Right lobe of liver (tissue), 6 donors: ENCODE measurements around the gene BAIAP2. TPM values are rescaled to one million over a fixed set of nuclear protein-coding genes. Genes with fewer than 3 reads are reported as not detected.
A peak's percentile ranks its signal among the peaks of the same experiment; 100 is the strongest.

Source experiments
- ATAC-seq, 4 donors: fragments of 200-7000 bp; cut with Tn5 transposase; one replicate each; pipeline ENCODE4 v1.9.1; 2020; ENCODE audit warnings: mild to moderate bottlenecking in 4 of 4, moderate library complexity in 4 of 4
- DNase-seq, 3 donors: peaks; one replicate each; pipeline ENCODE4 v3.0.0-alpha.2; 2020
- H3K27ac ChIP-seq, 3 donors: fragments of 200-600 bp; one replicate each; pipeline ENCODE4 v1.8.0; 2022
- H3K27me3 ChIP-seq, 2 donors: fragments of 200-600 bp; one replicate each; pipeline ENCODE4 v1.8.0; 2022
- H3K36me3 ChIP-seq, 4 donors: fragments of 200-600 bp; sonication (generic) in 1 of 4; one replicate each; pipeline versions ENCODE4 v1.5.1 to v1.8.0; 2017 to 2022; ENCODE audit warnings: control low read depth in 1 of 4
- H3K4me1 ChIP-seq, 4 donors: fragments of 200-600 bp; sonication (generic) in 1 of 4; one replicate each; pipeline versions ENCODE4 v1.5.1 to v1.8.0; 2017 to 2022; ENCODE audit warnings: control low read depth in 1 of 4
- H3K4me3 ChIP-seq, 3 donors: fragments of 200-600 bp; one replicate each; pipeline ENCODE4 v1.8.0; 2022
- H3K9me3 ChIP-seq, 4 donors: fragments of 200-600 bp; sonication (generic) in 1 of 4; one replicate each; pipeline versions ENCODE4 v1.5.1 to v1.8.0; 2017 to 2022; ENCODE audit warnings: control low read depth in 1 of 4
- POLR2A ChIP-seq: fragments of 450-650 bp; IDR thresholded peaks from one replicate; pipeline ENCODE4 v1.6.1; 2017; ENCODE audit warnings: antibody characterized with exemption, mild to moderate bottlenecking
- WGBS: methylation state at CpG from one replicate; pipeline ENCODE4 v1.1.6; 2018; ENCODE audit warnings: low coverage, low lambda C conversion rate; ENCODE audit not compliant: insufficient coverage; ENCODE audit errors: missing lambda C conversion rate; 5-methylcytosine and 5-hydroxymethylcytosine counted together
- intact Hi-C, 2 donors: fragments of 100-400 bp; cut with DNase I; formaldehyde crosslinking; loops; one replicate each; pipeline versions ENCODE4 v1.11.2 to v1.14.1; 2022
- total RNA-seq, 6 experiments: library from RNA; depleted of rRNA in 2 of 6; stranded (reverse); fragments of >200 nt in 2 of 6; fragmentation: NEBNext Ultra II Directional in 3 of 6; extraction: Animal tissue kit (Norgen Biotek cat#: 25700) in 3 of 6; gene quantifications; one replicate each; pipeline versions ENCODE4 v1.1.0 to v1.2.4, GENCODE V29; 2016 to 2023
- TF ChIP-seq, protein P1 (sequence below), 4 donors: fragments of 200-600 bp in 3 of 4; fragments of 450-650 bp in 1 of 4; IDR thresholded peaks; one replicate each; pipeline versions ENCODE4 v1.5.1 to v1.8.0; 2016 to 2022; ENCODE audit warnings: antibody characterized with exemption in 4 of 4, mild to moderate bottlenecking in 2 of 4
- donor health status: DM: no; HTN: yes; CAD: no.
- donor health status: DM: no; HTN: no; CAD: no.
- donor health status: DM: no; HTN: no; CAD: no.
- donor health status: DM: no; HTN: yes; CAD: no.
- donor health status: DM: no; HTN: yes; CAD: no.

The BAIAP2 gene
- total RNA-seq, 6 experiments from 2014 or later: 46.6 to 139 (median 63.3) TPM

- H3K4me1 ChIP-seq: peaks cover 0 to 11% (median 0%) of the 10 kb centered on the region in 4 donors
- ATAC-seq (no peak), DNase-seq (no peak)
- no peaks in the 10 kb centered on the region for H3K9me3 ChIP-seq
- no peak overlapping the region for H3K27ac ChIP-seq
- intact Hi-C loops: no loop called here
- H3K36me3 ChIP-seq: no peaks in the 10 kb centered on the region
- TF ChIP-seq, protein P1, sequence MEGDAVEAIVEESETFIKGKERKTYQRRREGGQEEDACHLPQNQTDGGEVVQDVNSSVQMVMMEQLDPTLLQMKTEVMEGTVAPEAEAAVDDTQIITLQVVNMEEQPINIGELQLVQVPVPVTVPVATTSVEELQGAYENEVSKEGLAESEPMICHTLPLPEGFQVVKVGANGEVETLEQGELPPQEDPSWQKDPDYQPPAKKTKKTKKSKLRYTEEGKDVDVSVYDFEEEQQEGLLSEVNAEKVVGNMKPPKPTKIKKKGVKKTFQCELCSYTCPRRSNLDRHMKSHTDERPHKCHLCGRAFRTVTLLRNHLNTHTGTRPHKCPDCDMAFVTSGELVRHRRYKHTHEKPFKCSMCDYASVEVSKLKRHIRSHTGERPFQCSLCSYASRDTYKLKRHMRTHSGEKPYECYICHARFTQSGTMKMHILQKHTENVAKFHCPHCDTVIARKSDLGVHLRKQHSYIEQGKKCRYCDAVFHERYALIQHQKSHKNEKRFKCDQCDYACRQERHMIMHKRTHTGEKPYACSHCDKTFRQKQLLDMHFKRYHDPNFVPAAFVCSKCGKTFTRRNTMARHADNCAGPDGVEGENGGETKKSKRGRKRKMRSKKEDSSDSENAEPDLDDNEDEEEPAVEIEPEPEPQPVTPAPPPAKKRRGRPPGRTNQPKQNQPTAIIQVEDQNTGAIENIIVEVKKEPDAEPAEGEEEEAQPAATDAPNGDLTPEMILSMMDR (IDR thresholded peaks at IDR 0.05): no peak
- TF ChIP-seq POLR2A: no peak
- no CpG with 5 or more reads among the region's 15 CpGs for WGBS
- H3K4me3 ChIP-seq: no peak overlapping the region
- peaks cover 0 to 8% of the 10 kb centered on the region in 2 donors for H3K27me3 ChIP-seq
Observed at GRCh38 chr17:81163703-81164370, 128.9 kb downstream of the BAIAP2 start.

- Histone ChIP-seq H3K27ac (no peak overlapping the region), H3K4me1 (peaks cover 0 to 11% (median 0%) of the 10 kb centered on the region in 4 donors), H3K4me3 (no peak overlapping the region), H3K36me3 (no peaks in the 10 kb centered on the region), H3K27me3 (peaks cover 0 to 8% of the 10 kb centered on the region in 2 donors), H3K9me3 (no peaks in the 10 kb centered on the region)
- DNase-seq (no peak), ATAC-seq (peak in 3 of 4 donors; percentile 41 to 63 (median 52))
- 42% methylated on average over 9 of the region's 19 CpGs for WGBS
- TF ChIP-seq, protein P1 (IDR thresholded peaks at IDR 0.05): no peak
- no peak for TF ChIP-seq POLR2A
- intact Hi-C loops: no loop called here
Observed at GRCh38 chr17:81164371-81165245, 129.7 kb downstream of the BAIAP2 start.

GRCh38 chr17:81165246-81166032, 130.5 kb downstream of the BAIAP2 start, which contains the start of gene PVALEF:
TSS of gene PVALEF (plus strand) at chr17:81165507. CDS start at chr17:81181227, 15,720 bp downstream.
- ATAC-seq: peak; percentile 7 to 56 (median 45)
- Histone ChIP-seq H3K27ac (no peak within 1 kb of the TSS), H3K4me1 (peaks cover 0 to 11% (median 0%) of the 10 kb centered on the region in 4 donors), H3K9me3 (no peaks in the 10 kb centered on the region), H3K36me3 (no peaks in the 10 kb centered on the region), H3K27me3 (peaks cover 0 to 8% of the 10 kb centered on the region in 2 donors), H3K4me3 (peak within 1 kb of the TSS in 2 of 3 donors; percentile 12 to 22)
- DNase-seq: no peak
- intact Hi-C loops: no loop called here
- WGBS: 45% methylated on average over 4 of the region's 46 CpGs
- TF ChIP-seq, protein P1 (IDR thresholded peaks at IDR 0.05): no peak
- no peak for TF ChIP-seq POLR2A

DNA sequence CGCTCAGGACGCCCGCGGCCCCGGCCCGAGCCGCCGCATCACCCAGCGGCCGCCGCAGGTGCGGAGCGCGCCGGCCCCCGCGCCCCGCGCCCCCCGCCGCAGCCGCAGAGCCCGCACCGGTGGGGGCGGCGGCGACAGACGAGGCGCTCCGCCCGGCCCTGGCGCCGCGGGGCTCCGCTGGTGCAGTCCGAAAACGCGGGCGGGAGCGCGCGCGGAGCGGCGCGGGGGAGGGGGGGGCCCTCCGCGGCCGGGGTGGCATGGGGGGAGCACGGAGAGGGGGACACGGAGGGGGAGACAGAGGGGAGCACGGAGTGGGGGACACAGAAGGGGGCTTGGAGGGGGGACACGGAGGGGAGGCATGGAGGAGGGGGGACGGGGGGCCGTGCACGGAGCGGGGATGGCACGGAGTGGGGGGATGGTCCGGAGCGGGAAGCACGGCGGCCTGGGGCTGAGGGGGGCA, 131.1 kb downstream of the BAIAP2 start, which contains the start of gene AATK:
Gene AATK, minus strand, starts transcription at position 189 of the 460 bp plus-strand sequence. CDS start 229 bp downstream, outside the sequence.
- no peak for ATAC-seq
- H3K27me3 ChIP-seq: peaks cover 0 to 8% of the 10 kb centered on the region in 2 donors
- no peaks in the 10 kb centered on the region for H3K36me3 ChIP-seq
- no peak for DNase-seq
- H3K4me1 ChIP-seq: peaks cover 0 to 11% (median 0%) of the 10 kb centered on the region in 4 donors
- 2% methylated on average over 36 of the region's 62 CpGs for WGBS
- no peaks in the 10 kb centered on the region for H3K9me3 ChIP-seq
- H3K27ac ChIP-seq: no peak within 1 kb of the TSS
- peak within 1 kb of the TSS in 2 of 3 donors; percentile 12 to 22 for H3K4me3 ChIP-seq
- TF ChIP-seq POLR2A: no peak
- TF ChIP-seq, protein P1 (IDR thresholded peaks at IDR 0.05): no peak
- intact Hi-C loops: no loop called here
